NCI-H2081 (cell line): Measurements from ENCODE around the gene HIPK1.
"Not testable (repeated sequence)": the region's sequence is repeated elsewhere in the genome, so short reads cannot be mapped to it uniquely, and the experiment has no call there.

Experiments used
- DNase-seq, 2 experiments: peaks; one replicate each; lab custom pipeline; 2025; lab: John Stamatoyannopoulos, UW

Gene HIPK1

GRCh38 chr1:113982949-113983348 lies 53.8 kb downstream of the HIPK1 start:
- DNase-seq = no peak

- DNase-seq = no peak
Observed at GRCh38 chr1:113983391-113983790, 54.3 kb downstream of the HIPK1 start.

GRCh38 chr1:113983826-113984225 lies 54.7 kb downstream of the HIPK1 start:
- DNase-seq = no peak

- no peak for DNase-seq
Observed at GRCh38 chr1:113984710-113985109, 55.6 kb downstream of the HIPK1 start.

GRCh38 chr1:113986802-113987201 lies 57.7 kb downstream of the HIPK1 start:
- DNase-seq = no peak

- no peak for DNase-seq
Observed at GRCh38 chr1:113987259-113987658, 58.1 kb downstream of the HIPK1 start.

GRCh38 chr1:113990530-113990929 lies 61.4 kb downstream of the HIPK1 start:
- no peak for DNase-seq

GRCh38 chr1:113990961-113991360 lies 61.8 kb downstream of the HIPK1 start:
- no peak for DNase-seq

GRCh38 chr1:113991467-113991997 lies 62.4 kb downstream of the HIPK1 start:
- DNase-seq = no peak

GRCh38 chr1:113993072-113993471 lies 63.9 kb downstream of the HIPK1 start:
- DNase-seq = no peak

GRCh38 chr1:113993766-113994165 lies 64.6 kb downstream of the HIPK1 start:
- no peak for DNase-seq

- DNase-seq = no peak
Observed at GRCh38 chr1:113995382-113995781, 66.3 kb downstream of the HIPK1 start.

- DNase-seq = peak in 1 of 2 experiments; percentile 21
Observed at GRCh38 chr1:113998361-113998760, 69.2 kb downstream of the HIPK1 start.

- no peak for DNase-seq
Observed at GRCh38 chr1:113999233-113999632, 70.1 kb downstream of the HIPK1 start.

- peak in 1 of 2 experiments; percentile 61 for DNase-seq
Observed at GRCh38 chr1:113999799-114000198, 70.7 kb downstream of the HIPK1 start.

- peak in 1 of 2 experiments; percentile 21 for DNase-seq
Observed at GRCh38 chr1:114000406-114000805, 71.3 kb downstream of the HIPK1 start.

- no peak for DNase-seq
Observed at GRCh38 chr1:114002492-114003239, 73.5 kb downstream of the HIPK1 start.

- no peak for DNase-seq
Observed at GRCh38 chr1:114003431-114003830, 74.3 kb downstream of the HIPK1 start.

- DNase-seq = not testable (repeated sequence)
Observed at GRCh38 chr1:114006825-114007224, 77.7 kb downstream of the HIPK1 start.

- DNase-seq = no peak
Observed at GRCh38 chr1:114008480-114008941, 79.4 kb downstream of the HIPK1 start.

GRCh38 chr1:114008993-114009392 lies 79.9 kb downstream of the HIPK1 start:
- DNase-seq = no peak

GRCh38 chr1:114009393-114009792 lies 80.3 kb downstream of the HIPK1 start:
- DNase-seq = no peak

- no peak for DNase-seq
Observed at GRCh38 chr1:114010433-114011184, 81.5 kb downstream of the HIPK1 start.
